Keratinocyte (primary cell): ENCODE results near the gene ARAF. TPM values are rescaled to one million over a fixed set of nuclear protein-coding genes. Genes with fewer than 3 reads are reported as not detected.

Experiments
- DNase-seq: peaks from one replicate; pipeline ENCODE4 v3.0.0-alpha.2; 2011; ENCODE audit warnings: low read depth, missing footprints, low spot score
- FAIRE-seq: peaks from 2 replicates; lab custom pipeline; 2011; peaks lifted over from hg19 to GRCh38; lab: Jason Lieb, UNC
- H2AFZ ChIP-seq: 2 replicates; pipeline ENCODE4 v1.6.0; 2012; ENCODE audit warnings: low read length, control low read depth, inconsistent platforms; ENCODE audit not compliant: control insufficient read depth
- H3K27ac ChIP-seq: 2 replicates; pipeline ENCODE4 v1.5.1; 2011; ENCODE audit warnings: low read length; ENCODE audit not compliant: control insufficient read depth, insufficient read depth
- H3K27me3 ChIP-seq: 3 replicates; pipeline ENCODE4 v1.6.0; 2011; ENCODE audit warnings: low read length; ENCODE audit not compliant: control insufficient read depth, insufficient read depth; ENCODE audit errors: extremely low read depth
- H3K36me3 ChIP-seq, 2 experiments: 2 replicates in 1 of 2; 3 replicates in 1 of 2; pipeline ENCODE4 v1.5.1; 2011; ENCODE audit warnings: low read length in 2 of 2, mild to moderate bottlenecking in 1 of 2; ENCODE audit not compliant: control insufficient read depth in 2 of 2, insufficient read depth in 2 of 2; ENCODE audit errors: extremely low read depth in 1 of 2
- H3K4me1 ChIP-seq: 3 replicates; pipeline ENCODE4 v1.5.1; 2011; ENCODE audit warnings: low read length; ENCODE audit not compliant: control insufficient read depth, insufficient read depth; ENCODE audit errors: extremely low read depth
- H3K4me2 ChIP-seq: 3 replicates; pipeline ENCODE4 v1.6.0; 2011; ENCODE audit warnings: low read depth, low read length; ENCODE audit not compliant: control insufficient read depth, insufficient read depth; ENCODE audit errors: extremely low read depth
- H3K4me3 ChIP-seq, 3 experiments: fragments of 200-600 bp in 1 of 3; sonication (generic) in 1 of 3; 2 replicates in 2 of 3; 3 replicates in 1 of 3; pipeline ENCODE4 v1.5.1; 2011 to 2016; ENCODE audit warnings: low read length in 3 of 3, mild to moderate bottlenecking in 3 of 3, control low read depth in 2 of 3, inconsistent platforms in 1 of 3, low read depth in 1 of 3, mixed read lengths in 1 of 3, mixed run types in 1 of 3, moderate library complexity in 1 of 3; ENCODE audit not compliant: control insufficient read depth in 2 of 3, insufficient read depth in 2 of 3; ENCODE audit errors: extremely low read depth in 1 of 3
- H3K79me2 ChIP-seq: 2 replicates; pipeline ENCODE4 v1.6.0; 2012; ENCODE audit warnings: low read length; ENCODE audit not compliant: control insufficient read depth, insufficient read depth
- H3K9ac ChIP-seq: 3 replicates; pipeline ENCODE4 v1.6.0; 2011; ENCODE audit warnings: low read length; ENCODE audit not compliant: control insufficient read depth, insufficient read depth; ENCODE audit errors: extremely low read depth
- H3K9me1 ChIP-seq: 3 replicates; pipeline ENCODE4 v1.6.0; 2011; ENCODE audit warnings: low read length; ENCODE audit not compliant: control insufficient read depth, insufficient read depth; ENCODE audit errors: extremely low read depth
- H3K9me3 ChIP-seq: 2 replicates; pipeline ENCODE4 v1.5.1; 2012; ENCODE audit warnings: low read depth, low read length; ENCODE audit not compliant: control insufficient read depth
- H4K20me1 ChIP-seq: 3 replicates; pipeline ENCODE4 v1.6.0; 2011; ENCODE audit warnings: low read length; ENCODE audit not compliant: control insufficient read depth, insufficient read depth; ENCODE audit errors: extremely low read depth
- CTCF ChIP-seq, 3 experiments: IDR thresholded peaks in 1 of 3; conservative IDR thresholded peaks in 1 of 3; optimal IDR thresholded peaks in 1 of 3; 2 replicates in 2 of 3; 3 replicates in 1 of 3; pipeline versions ENCODE3 to v1.5.1; 2011; ENCODE audit warnings: low read length in 3 of 3, mild to moderate bottlenecking in 3 of 3, moderate library complexity in 2 of 3, control low read depth in 1 of 3, inconsistent platforms in 1 of 3; ENCODE audit not compliant: insufficient read depth in 2 of 3; ENCODE audit errors: extremely low read depth in 1 of 3
- EZH2 ChIP-seq: IDR thresholded peaks from one replicate; pipeline ENCODE4 v1.6.1; 2012; ENCODE audit warnings: inconsistent platforms, mild to moderate bottlenecking, low read length, moderate library complexity
- dilution Hi-C: fragments of 300-500 bp; cut with MboI; formaldehyde crosslinking; loops from one replicate; pipeline ENCODE4 v1.7.0; 2020; ENCODE audit warnings: low sequenced_read_pairs; ENCODE audit not compliant: extremely low pct_ligation_motif_present
- polyA plus RNA-seq, 5 experiments: library from polyadenylated mRNA; depleted of rRNA in 3 of 5; stranded (reverse) in 3 of 5; stranded (forward) in 1 of 5; unstranded in 1 of 5; fragments of >200 nt; gene quantifications; 1 replicate in 1 of 5; 2 replicates in 3 of 5; 3 replicates in 1 of 5; pipeline versions ENCODE4 v1.2.1 to v1.2.3, GENCODE V29; 2011 to 2012; ENCODE audit warnings: missing spikeins in 2 of 5, low read depth in 1 of 5, low replicate concordance in 1 of 5

Gene ARAF
- polyA plus RNA-seq, 1 donor (not counting 4 experiments of a cell fraction or from before 2014, with no cell fraction given): 21.3 TPM

- Histone ChIP-seq H3K4me2 (peak overlapping the region; percentile 66), H3K27me3 (no peaks in the 10 kb centered on the region), H2AFZ (no peak overlapping the region), H3K79me2 (no peaks in the 10 kb centered on the region), H4K20me1 (no peaks in the 10 kb centered on the region), H3K9ac (peak overlapping the region; percentile 73), H3K4me3 (peak overlapping the region; percentile 34 to 57 (median 38)), H3K4me1 (peaks cover 8% of the 10 kb centered on the region), H3K27ac (peak overlapping the region; percentile 58), H3K9me3 (peaks cover 2% of the 10 kb centered on the region), H3K9me1 (no peaks in the 10 kb centered on the region), H3K36me3 (peaks cover 0 to 4% of the 10 kb centered on the region in 2 experiments)
- dilution Hi-C loops: no loop called here
- no peak for FAIRE-seq
- no peak for DNase-seq
- TF ChIP-seq CTCF (optimal IDR thresholded peaks at IDR 0.05 in 1 of 3, IDR thresholded peaks at IDR 0.05 in 1 of 3, conservative IDR thresholded peaks at IDR 0.05 in 1 of 3; ENCODE audit: extremely low read depth in 1 of 3, insufficient read depth in 2 of 3, low read length in 3 of 3) (no peak), EZH2 (no peak)
These were observed 13.1 kb downstream of the ARAF start for GRCh38 chrX:47574076-47574546.

GRCh38 chrX:47574547-47575301 is 13.7 kb downstream of the ARAF start:
- TF ChIP-seq CTCF (optimal IDR thresholded peaks at IDR 0.05 in 1 of 3, IDR thresholded peaks at IDR 0.05 in 1 of 3, conservative IDR thresholded peaks at IDR 0.05 in 1 of 3; ENCODE audit: extremely low read depth in 1 of 3, insufficient read depth in 2 of 3, low read length in 3 of 3) (no peak), EZH2 (no peak)
- Histone ChIP-seq H2AFZ (no peak overlapping the region), H3K9me1 (no peaks in the 10 kb centered on the region), H3K79me2 (no peaks in the 10 kb centered on the region), H3K9me3 (peaks cover 2% of the 10 kb centered on the region), H3K4me2 (peak overlapping the region; percentile 60), H3K4me3 (peak overlapping the region; percentile 34 to 57 (median 38)), H3K27me3 (no peaks in the 10 kb centered on the region), H3K4me1 (peaks cover 11% of the 10 kb centered on the region), H4K20me1 (no peaks in the 10 kb centered on the region), H3K27ac (no peak overlapping the region), H3K9ac (peak overlapping the region; percentile 73), H3K36me3 (peaks cover 0 to 4% of the 10 kb centered on the region in 2 experiments)
- dilution Hi-C loops: no loop called here
- no peak for FAIRE-seq
- no peak for DNase-seq
